Measurements from ENCODE around the gene LRIF1. TPM values are rescaled to one million over a fixed set of nuclear protein-coding genes. Genes with fewer than 3 reads are reported as not detected.

Gene LRIF1
- total RNA-seq, 1 donor from 2014 or later: 9.5 TPM

Other genes starting within 250 kb of the LRIF1 start
- gene CD53, start 90.8 kb downstream of the LRIF1 start, total RNA-seq: not detected in 3 replicates
- 18.2 to 26.0 TPM (median 23.6 TPM) in 3 replicates for gene DRAM2, start 176.2 kb upstream of the LRIF1 start, total RNA-seq
- gene CEPT1, start 176.3 kb upstream of the LRIF1 start, total RNA-seq: 20.8 to 25.6 TPM (median 24.2 TPM) in 3 replicates
- 0.25 TPM in 1 of 3 replicates, not detected in the others for gene DENND2D, start 236.7 kb upstream of the LRIF1 start, total RNA-seq